ENCODE data around the gene MICB. TPM values are rescaled to one million over a fixed set of nuclear protein-coding genes. Genes with fewer than 3 reads are reported as not detected.
"Not testable (repeated sequence)": the region's sequence is repeated elsewhere in the genome, so short reads cannot be mapped to it uniquely, and the experiment has no call there.

Gene MICB
- total RNA-seq, 1 donor from 2014 or later: 54.9 TPM

- intact Hi-C loops (cut with micrococcal nuclease): loop anchor here (5.0 to 10.0 kb wide), 2 partner anchors 336 to 1469 kb away; partner anchors contain the start of gene BRD2
Measured at GRCh38 chr6:31498748-31499147, 803 bp downstream of the MICB start.

GRCh38 chr6:31499648-31500047, 1.7 kb downstream of the MICB start:
- intact Hi-C loops (cut with micrococcal nuclease): loop anchor here (5.0 to 10.0 kb wide), 2 partner anchors 335 to 1468 kb away; partner anchors contain the start of gene BRD2

- intact Hi-C loops (cut with micrococcal nuclease): no loop called here
Measured at GRCh38 chr6:31502586-31502985, 4.6 kb downstream of the MICB start.

GRCh38 chr6:31509036-31509435, 11.1 kb downstream of the MICB start:
- intact Hi-C loops (cut with micrococcal nuclease): not testable (repeated sequence)

- intact Hi-C loops (cut with micrococcal nuclease): no loop called here
Measured at GRCh38 chr6:31510007-31510406, 12.1 kb downstream of the MICB start.

- intact Hi-C loops (cut with micrococcal nuclease): no loop called here
Measured at GRCh38 chr6:31513456-31514165, 15.7 kb downstream of the MICB start.

GRCh38 chr6:31521835-31522234, 23.9 kb downstream of the MICB start:
- intact Hi-C loops (cut with micrococcal nuclease): no loop called here

- intact Hi-C loops (cut with micrococcal nuclease): no loop called here
Measured at GRCh38 chr6:31525553-31525931, 27.6 kb downstream of the MICB start.

- intact Hi-C loops (cut with micrococcal nuclease): no loop called here
Measured at GRCh38 chr6:31525932-31526591, 28.1 kb downstream of the MICB start.

- intact Hi-C loops (cut with micrococcal nuclease): no loop called here
Measured at GRCh38 chr6:31528307-31528777, 30.4 kb downstream of the MICB start.

GRCh38 chr6:31528821-31529328, 30.9 kb downstream of the MICB start, which contains the start of gene MCCD1:
Gene MCCD1, plus strand, starts transcription at chr6:31528962. Its CDS starts 53 bp downstream, at chr6:31529015.
- intact Hi-C loops (cut with micrococcal nuclease): no loop called here

GRCh38 chr6:31529329-31530150, 31.6 kb downstream of the MICB start:
- intact Hi-C loops (cut with micrococcal nuclease): no loop called here

GRCh38 chr6:31530659-31531058, 32.7 kb downstream of the MICB start:
- intact Hi-C loops (cut with micrococcal nuclease): no loop called here

- intact Hi-C loops (cut with micrococcal nuclease): no loop called here
Measured at GRCh38 chr6:31531162-31531561, 33.2 kb downstream of the MICB start.

- intact Hi-C loops (cut with micrococcal nuclease): no loop called here
Measured at GRCh38 chr6:31531771-31532643, 34.1 kb downstream of the MICB start.

GRCh38 chr6:31532644-31533454, 34.9 kb downstream of the MICB start:
- intact Hi-C loops (cut with micrococcal nuclease): no loop called here

- intact Hi-C loops (cut with micrococcal nuclease): no loop called here
Measured at GRCh38 chr6:31533455-31533841, 35.5 kb downstream of the MICB start.

GRCh38 chr6:31534011-31534410, 36.1 kb downstream of the MICB start:
- intact Hi-C loops (cut with micrococcal nuclease): no loop called here

- intact Hi-C loops (cut with micrococcal nuclease): no loop called here
Measured at GRCh38 chr6:31534521-31535040, 36.6 kb downstream of the MICB start.
